NCI-H1436 treated with DMSO at 0.1 percent for 48 hours (cell line): ENCODE measurements around the gene GPC3.

Source experiments
- DNase-seq: peaks from one replicate; lab custom pipeline; 2025; lab: John Stamatoyannopoulos, UW

GPC3 gene

GRCh38 chrX:133968109-133968508, 17.3 kb downstream of the GPC3 start:
- DNase-seq = no peak

- no peak for DNase-seq
Observed at GRCh38 chrX:133966199-133966598, 19.2 kb downstream of the GPC3 start.

GRCh38 chrX:133965321-133965720, 20.1 kb downstream of the GPC3 start:
- no peak for DNase-seq

- no peak for DNase-seq
Observed at GRCh38 chrX:133961046-133961445, 24.3 kb downstream of the GPC3 start.

- DNase-seq = no peak
Observed at GRCh38 chrX:133959972-133960371, 25.4 kb downstream of the GPC3 start.

GRCh38 chrX:133958997-133959688, 26.3 kb downstream of the GPC3 start:
- no peak for DNase-seq

GRCh38 chrX:133956570-133957340, 28.6 kb downstream of the GPC3 start:
- no peak for DNase-seq

- DNase-seq = no peak
Observed at GRCh38 chrX:133953785-133954355, 31.5 kb downstream of the GPC3 start.

- DNase-seq = no peak
Observed at GRCh38 chrX:133953078-133953477, 32.3 kb downstream of the GPC3 start.

- no peak for DNase-seq
Observed at GRCh38 chrX:133951098-133951497, 34.3 kb downstream of the GPC3 start.

GRCh38 chrX:133950214-133950613, 35.2 kb downstream of the GPC3 start:
- no peak for DNase-seq

- DNase-seq = no peak
Observed at GRCh38 chrX:133948895-133949294, 36.5 kb downstream of the GPC3 start.

GRCh38 chrX:133947996-133948395, 37.4 kb downstream of the GPC3 start:
- no peak for DNase-seq

GRCh38 chrX:133947022-133947421, 38.4 kb downstream of the GPC3 start:
- DNase-seq = no peak

GRCh38 chrX:133943507-133943906, 41.9 kb downstream of the GPC3 start:
- no peak for DNase-seq

GRCh38 chrX:133939655-133940302, 45.6 kb downstream of the GPC3 start:
- no peak for DNase-seq

- no peak for DNase-seq
Observed at GRCh38 chrX:133938530-133938929, 46.9 kb downstream of the GPC3 start.

- DNase-seq = no peak
Observed at GRCh38 chrX:133937022-133937421, 48.4 kb downstream of the GPC3 start.

- no peak for DNase-seq
Observed at GRCh38 chrX:133935076-133935475, 50.3 kb downstream of the GPC3 start.

GRCh38 chrX:133933316-133933715, 52.1 kb downstream of the GPC3 start:
- no peak for DNase-seq

GRCh38 chrX:133929836-133930464, 55.4 kb downstream of the GPC3 start:
- DNase-seq = no peak

- DNase-seq = no peak
Observed at GRCh38 chrX:133928365-133928764, 57.0 kb downstream of the GPC3 start.
